EH (cell line): Measurements from ENCODE around the gene PDE6B.
"Not testable (repeated sequence)": the region's sequence is repeated elsewhere in the genome, so short reads cannot be mapped to it uniquely, and the experiment has no call there.

ENCODE experiments used
- DNase-seq: peaks from one replicate; pipeline ENCODE4 v3.0.0-alpha.2; 2015; ENCODE audit warnings: low read depth

PDE6B gene

GRCh38 chr4:635851-636627, 10.7 kb downstream of the PDE6B start:
- no peak for DNase-seq

DNA sequence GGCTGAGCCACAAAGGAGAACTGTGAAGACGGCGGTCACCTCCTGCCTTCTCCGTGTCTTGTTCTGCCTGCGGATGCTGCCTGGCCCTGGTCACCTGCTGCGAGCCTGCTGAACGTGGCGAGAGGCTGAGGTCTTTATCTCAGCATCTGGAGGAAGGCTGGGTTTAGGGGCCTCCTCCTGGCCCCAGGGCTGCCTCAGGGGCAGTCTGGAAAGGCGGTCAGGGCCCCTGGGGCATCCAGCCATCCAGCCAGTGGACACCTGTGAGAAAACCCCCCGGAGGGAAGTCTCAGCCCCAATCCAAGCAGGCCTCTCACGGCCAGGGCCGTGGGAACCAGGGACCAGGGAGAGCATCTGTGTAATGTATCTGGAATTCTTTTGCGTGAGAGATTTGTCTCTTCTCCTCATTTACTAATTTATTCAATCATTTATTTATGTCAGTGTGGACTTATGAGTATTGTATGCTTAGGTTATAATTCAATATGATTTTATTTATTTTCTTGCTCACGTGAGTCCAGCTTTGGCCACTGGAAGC, 11.3 kb downstream of the PDE6B start:
- DNase-seq: no peak

- DNase-seq: no peak
These were observed 12.3 kb downstream of the PDE6B start for GRCh38 chr4:637536-638280.

DNA sequence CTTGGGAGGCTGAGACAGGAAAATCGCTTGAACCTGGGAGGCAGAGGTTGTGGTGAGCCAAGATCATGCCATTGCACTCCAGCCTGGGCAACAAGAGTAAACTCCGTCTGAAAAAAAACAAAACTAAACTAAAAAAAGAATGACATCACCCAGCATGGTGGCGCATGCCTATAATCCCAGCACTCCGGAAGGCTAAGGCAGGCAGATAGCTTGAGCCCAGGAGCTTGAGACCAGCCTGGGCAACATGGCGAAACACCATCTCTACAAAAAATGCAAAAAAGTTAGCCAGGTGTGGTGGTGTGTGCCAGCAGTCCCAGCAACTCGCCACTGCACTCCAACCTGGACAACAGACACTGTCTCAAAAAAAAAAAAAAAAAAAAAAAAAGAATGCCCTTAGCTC, 17.0 kb downstream of the PDE6B start:
- DNase-seq: not testable (repeated sequence)

GRCh38 chr4:646460-646859, 21.1 kb downstream of the PDE6B start:
- DNase-seq: no peak

- DNase-seq: no peak
These were observed 22.1 kb downstream of the PDE6B start for GRCh38 chr4:647481-647880.

GRCh38 chr4:648579-649292, 23.4 kb downstream of the PDE6B start:
- DNase-seq: no peak

GRCh38 chr4:649293-649625, 23.9 kb downstream of the PDE6B start:
- DNase-seq: no peak

- no peak for DNase-seq
These were observed 24.5 kb downstream of the PDE6B start for GRCh38 chr4:649751-650310.

DNA sequence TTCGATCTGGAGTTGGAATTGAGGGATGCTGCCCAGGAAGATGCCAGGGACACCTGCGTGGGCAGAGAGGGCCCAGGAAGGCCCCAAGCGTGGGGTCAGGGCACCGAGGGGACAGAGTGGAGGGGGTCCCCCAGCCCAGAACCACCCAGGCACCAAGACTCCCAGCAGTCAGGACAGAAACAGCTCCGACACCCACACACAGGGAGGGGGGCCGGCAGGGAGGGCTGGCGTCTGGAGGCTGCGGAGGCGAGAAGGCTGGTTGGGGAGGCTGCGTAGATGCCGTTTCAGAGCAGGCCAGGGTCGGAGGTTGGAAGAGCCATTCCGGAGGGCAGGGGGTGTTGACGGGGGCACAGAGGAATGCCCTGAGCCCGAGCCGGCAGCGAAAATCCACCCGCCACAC, 25.1 kb downstream of the PDE6B start:
- no peak for DNase-seq

GRCh38 chr4:650951-651883, 25.8 kb downstream of the PDE6B start:
- no peak for DNase-seq

DNA sequence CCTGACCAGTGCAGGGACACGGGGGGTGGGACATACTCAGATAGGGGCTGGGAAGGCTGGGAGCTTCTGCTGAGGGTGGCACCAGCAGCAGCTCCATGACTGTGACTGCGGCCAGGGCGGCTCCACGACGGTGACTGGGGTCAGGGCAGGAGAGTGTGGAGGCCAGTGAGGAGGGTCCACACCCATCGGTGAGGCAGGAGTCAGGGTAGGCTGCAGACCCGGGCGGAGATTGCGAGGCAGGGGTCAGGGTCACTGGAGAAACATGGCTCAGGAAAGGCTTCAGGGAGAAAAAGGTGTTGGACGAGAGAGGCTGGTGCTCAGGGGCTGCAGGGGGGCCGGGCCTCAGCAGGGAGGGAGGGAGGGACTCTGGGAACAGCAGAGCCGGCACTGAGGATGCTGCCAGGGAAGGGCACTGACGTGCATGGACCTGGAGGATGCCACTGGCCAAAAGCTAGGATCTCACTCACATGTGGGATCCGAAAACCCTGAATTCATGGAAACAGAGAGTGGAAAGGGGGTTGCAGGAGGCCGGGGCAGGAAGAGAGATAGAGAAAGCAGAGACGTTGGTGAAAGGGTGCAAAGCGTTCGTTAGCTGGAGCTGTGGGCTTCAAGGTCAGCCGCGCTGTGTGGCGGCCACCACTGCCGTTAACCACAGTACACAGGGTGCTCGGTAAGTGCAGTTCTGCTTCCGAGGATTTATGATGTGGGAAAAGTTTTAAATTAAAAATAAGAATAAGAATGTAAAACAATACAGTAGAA, 26.7 kb downstream of the PDE6B start:
- no peak for DNase-seq

GRCh38 chr4:653080-653821, 27.9 kb downstream of the PDE6B start:
- DNase-seq: no peak

GRCh38 chr4:653831-654502, 28.6 kb downstream of the PDE6B start:
- no peak for DNase-seq

GRCh38 chr4:654503-654845, 29.1 kb downstream of the PDE6B start:
- no peak for DNase-seq

GRCh38 chr4:654871-655463, 29.6 kb downstream of the PDE6B start:
- no peak for DNase-seq

GRCh38 chr4:655464-656151, 30.2 kb downstream of the PDE6B start:
- no peak for DNase-seq
